Stimulated activated CD8-positive, alpha-beta memory T cell treated with anti-CD3 and anti-CD28 coated beads, Interleukin-12 subunit alpha, Interleukin-12 subunit beta, amount 100 ng/mL, for 4 hours (primary cell): ENCODE results near the gene ULBP2.
"Not testable (repeated sequence)": the region's sequence is repeated elsewhere in the genome, so short reads cannot be mapped to it uniquely, and the experiment has no call there.

Source experiments
- DNase-seq: peaks from one replicate; pipeline ENCODE4 v3.0.0-alpha.2; 2020; ENCODE audit warnings: low read depth

Gene ULBP2

GRCh38 chr6:149909701-149910470, 31.9 kb upstream of the ULBP2 start:
- DNase-seq = no peak

DNA sequence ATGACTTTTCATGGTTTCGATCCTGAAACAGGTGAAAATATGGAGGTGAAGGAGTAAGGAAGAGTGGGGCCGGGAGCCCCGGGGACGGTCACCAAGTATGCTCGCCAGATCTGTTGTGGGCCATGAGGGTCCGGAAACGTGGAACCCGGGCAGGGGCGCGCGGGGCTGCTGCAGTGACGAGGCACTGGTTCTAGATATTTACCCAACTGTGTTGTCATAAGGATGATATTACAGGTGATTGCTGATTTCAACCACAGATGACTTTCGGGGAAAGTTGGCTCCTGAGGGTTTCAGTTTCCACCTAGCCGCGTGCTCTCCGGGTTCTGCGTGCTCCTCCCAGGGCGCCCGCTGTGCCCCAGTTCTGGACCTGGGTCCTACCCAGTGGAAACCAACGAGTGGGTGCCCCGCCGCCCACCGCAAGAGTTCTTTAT, 31.1 kb upstream of the ULBP2 start:
- no peak for DNase-seq

- not testable (repeated sequence) for DNase-seq
These were observed 29.1 kb upstream of the ULBP2 start for GRCh38 chr6:149912680-149913079.

DNA sequence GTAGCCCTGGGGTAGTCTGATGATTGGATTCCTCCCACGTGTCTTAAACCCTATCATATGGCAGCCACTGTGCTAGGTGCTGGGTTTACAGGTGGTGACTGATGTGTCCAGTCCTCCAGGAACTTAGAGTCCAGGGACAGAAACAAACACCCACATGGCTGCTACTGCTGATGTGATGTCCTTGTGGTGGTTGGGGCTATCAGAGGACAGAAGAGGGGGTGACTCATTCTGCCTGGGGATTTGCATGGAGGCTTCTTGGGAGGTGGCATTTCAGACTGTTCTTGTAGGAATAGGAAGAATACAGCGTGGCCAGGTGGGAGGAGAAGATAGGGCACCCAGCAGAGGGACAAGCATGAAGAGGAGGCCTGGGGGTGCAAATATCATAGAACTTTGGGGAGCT, 28.7 kb upstream of the ULBP2 start:
- DNase-seq = no peak

- DNase-seq = no peak
These were observed 28.1 kb upstream of the ULBP2 start for GRCh38 chr6:149913540-149914240.

- no peak for DNase-seq
These were observed 25.6 kb upstream of the ULBP2 start for GRCh38 chr6:149915970-149916865.

DNA sequence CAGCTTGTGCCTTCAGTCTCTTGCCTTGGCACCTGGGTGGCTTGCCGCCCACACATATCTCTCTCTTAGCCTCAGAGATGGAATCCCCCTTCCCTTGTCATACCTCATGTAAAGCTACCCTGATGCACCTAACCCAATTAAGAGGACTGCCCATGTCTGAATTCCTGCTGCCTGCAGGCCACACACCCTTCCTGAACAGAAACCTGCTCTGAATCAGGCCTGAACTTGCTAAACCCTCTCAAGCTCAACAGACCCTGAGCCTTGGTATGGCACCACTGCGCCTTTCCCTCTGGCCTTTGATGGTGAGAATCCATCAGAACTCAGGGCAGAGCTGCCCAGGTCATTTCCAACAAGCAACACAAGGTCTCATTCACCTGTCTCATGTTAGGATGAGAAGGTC, 24.1 kb upstream of the ULBP2 start:
- DNase-seq = no peak

DNA sequence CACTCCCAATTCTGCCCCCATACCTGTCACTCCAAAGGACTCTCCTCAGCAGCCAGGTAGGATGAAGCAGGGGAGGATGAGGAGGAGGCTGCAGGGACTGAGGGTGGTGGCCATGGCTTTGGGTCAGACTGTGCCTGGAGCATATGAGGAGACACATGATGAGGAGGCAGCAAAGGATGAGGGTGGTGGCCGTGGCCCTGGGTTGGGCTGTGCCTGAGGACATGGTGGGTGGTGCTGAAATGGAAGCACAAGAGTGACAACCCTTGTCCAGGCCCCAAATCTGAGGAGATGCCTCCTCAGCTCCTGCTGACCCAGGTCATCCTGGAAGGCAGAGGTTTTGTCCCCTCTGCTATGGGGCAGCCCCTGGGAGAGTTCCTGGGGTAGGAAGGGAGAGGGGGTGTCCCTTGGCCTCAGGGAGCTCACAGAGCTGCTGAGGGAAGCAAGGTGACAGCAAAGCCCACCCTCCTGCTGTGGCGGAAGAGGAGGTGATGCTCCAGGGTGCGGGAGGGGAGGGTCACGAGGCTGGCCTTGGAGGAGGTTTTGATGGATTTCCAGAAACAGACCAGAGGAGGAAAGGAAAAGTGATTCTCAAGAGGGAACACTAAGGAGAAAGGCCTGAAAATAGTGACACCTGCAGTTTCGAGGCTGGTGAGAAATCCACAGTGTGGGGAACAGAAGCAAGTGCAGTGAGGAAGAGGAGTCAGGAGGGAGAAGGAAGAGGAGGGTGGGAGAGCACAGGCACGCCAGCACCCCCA, 23.5 kb upstream of the ULBP2 start:
- DNase-seq = no peak

DNA sequence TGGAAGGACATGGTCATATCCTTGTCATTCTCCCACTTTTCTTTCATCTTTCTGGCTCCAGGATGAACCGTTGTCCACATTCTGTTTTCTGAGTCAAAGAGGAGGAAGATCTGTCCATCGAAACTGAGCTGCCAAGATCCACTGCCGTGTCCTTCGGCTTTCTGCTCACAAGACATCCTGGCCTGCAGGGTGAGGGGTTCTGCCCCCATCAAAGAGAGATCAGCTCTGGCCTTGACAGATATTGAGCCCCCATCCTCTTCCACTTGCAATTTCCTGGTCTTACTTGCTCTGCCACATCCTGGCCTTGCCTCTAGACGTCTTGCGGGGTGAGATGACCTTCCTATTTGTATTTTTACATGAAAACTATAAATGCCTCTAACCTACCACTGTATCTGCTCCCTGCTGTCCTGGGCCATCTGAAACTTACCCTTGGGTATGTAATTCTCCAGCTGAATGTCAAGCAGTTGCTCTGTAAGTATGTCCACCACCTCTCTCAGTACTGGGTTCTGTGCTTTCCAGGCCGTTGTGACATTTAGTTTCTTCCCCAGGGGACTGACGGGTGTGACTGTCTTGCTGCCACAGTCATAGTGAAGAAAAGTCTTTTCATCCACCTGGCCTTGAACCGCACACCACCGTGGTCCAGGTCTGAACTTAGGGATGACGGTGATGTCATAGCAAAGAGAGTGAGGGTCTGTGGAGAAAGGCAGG, 22.5 kb upstream of the ULBP2 start:
- not testable (repeated sequence) for DNase-seq

DNA sequence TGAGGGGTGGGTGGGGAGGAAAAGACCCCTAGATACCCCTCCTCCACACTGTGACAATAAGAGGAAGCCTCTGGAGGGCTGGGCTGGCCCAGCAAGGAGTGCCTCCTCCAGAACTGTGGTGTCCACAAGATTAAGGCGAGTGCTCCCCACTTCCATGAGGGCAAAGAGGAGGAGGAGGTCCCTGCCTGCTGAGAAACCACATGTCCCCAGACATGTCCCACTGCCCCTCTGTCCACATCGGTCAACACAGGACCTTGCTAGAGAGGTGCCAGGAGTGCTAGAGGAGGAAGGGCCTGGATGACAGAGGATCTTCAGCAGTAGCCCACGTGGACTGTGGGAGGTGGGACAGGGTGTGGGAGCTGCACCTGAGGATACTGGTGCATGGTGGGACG, 22.0 kb upstream of the ULBP2 start:
- DNase-seq = no peak

DNA sequence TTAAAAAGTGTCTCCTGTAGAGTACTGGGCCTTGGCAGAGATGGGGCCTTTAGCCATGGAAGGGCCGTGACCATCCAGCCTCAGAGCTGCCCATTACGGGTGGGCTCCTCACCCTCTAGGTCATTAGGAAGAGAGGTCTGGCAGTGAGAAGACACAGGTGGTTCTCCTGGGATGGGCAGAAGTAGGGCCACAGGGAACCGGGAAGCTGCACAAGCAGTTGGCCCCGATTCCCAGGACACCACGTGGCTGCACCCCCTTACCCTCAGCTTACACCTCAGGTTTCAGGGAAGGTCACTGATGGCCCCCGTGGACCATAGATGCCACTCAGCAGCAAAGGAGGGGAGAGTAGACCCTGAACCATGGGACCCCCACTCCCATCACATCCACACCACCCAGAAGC, 20.5 kb upstream of the ULBP2 start:
- DNase-seq = no peak

DNA sequence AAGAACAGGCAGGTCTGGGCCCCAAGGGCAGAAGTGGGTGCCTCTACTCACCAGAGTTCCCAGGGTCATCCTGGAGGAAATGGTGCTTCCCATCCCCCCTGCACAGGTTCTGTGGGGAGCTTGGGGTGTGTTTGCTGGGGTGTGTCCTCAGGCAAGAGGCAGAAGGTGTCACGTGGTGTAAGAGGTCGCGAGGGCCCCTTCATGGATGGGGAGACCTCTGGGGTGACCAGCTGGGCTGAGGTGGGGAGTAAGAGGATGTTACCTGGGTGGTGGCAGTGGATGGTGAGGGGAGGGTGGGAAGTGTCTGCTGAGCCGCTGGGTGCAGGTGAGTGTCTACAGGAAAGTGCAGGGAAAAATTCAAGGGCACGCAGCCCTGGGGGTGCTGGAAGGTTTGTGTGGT, 19.7 kb upstream of the ULBP2 start:
- DNase-seq = not testable (repeated sequence)

DNA sequence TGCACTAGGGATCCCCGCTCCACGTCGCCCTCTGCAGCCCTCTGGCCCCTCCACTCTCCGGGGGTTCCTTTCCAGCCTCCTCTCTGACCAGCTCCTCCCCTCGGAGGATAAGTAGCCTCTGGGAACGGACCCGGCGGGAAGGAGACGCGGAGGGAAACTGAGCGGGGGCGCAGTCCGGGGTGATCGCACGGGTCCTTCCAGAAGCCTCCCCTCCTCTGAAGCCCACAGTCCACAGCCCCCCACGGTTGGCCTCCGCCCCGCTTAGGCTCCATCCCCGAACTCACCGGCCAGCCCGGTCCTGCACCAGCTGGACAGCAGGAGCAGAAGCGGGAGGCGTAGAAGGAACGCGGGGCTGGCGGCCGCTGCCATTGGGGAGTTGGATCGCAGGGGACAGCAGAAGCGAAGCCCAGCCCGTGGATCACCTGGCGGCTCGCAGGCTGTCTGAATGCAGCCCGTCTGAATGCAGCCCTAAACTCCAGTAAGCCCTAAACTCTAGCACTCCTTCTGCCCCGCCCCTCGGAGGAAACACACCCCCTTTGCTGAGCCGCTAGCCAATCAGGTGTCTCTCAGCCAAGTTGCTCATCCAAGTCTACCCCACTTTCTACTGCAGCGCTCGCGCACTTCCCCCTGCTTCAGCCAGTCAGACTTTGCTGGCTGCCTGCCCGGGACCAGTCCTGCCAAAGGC, 19.0 kb upstream of the ULBP2 start, which contains the start of gene RAET1G:
RAET1G (minus strand) TSS at position 480 of the 685 bp plus-strand sequence; CDS start at position 369, 111 bp downstream.
- DNase-seq = peak; percentile 69

DNA sequence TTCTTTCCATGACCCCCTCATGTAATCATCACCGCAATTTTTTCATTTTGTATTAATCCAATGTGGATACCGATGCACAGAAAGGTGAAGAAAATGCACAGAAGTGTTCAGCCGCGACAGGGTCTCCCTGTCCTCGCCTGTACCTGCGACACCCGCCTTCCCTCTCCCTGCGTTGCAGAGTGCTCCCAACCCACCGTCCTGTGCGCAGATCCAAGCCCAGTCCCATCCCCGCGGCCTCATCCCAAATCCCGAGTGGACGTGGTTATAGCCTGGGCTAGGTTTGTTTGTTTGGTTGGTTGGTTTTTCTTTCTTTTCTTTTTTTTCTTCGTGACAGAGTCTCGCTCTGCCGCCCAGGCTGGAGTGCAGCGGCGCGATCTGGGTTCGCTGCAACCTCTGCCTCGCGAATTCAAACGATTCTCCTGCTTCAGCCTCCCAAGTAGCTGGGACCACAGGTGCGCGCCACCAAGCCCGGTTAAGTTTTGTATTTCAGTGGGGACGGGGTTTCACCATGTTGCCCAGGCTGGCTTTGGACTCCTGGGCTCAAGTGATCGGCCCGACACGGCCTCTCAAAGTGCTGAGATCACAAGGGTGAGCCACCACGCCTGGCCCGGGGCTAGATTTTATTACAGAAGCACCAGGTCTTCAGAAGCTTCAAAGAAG, 18.4 kb upstream of the ULBP2 start:
- DNase-seq = no peak

DNA sequence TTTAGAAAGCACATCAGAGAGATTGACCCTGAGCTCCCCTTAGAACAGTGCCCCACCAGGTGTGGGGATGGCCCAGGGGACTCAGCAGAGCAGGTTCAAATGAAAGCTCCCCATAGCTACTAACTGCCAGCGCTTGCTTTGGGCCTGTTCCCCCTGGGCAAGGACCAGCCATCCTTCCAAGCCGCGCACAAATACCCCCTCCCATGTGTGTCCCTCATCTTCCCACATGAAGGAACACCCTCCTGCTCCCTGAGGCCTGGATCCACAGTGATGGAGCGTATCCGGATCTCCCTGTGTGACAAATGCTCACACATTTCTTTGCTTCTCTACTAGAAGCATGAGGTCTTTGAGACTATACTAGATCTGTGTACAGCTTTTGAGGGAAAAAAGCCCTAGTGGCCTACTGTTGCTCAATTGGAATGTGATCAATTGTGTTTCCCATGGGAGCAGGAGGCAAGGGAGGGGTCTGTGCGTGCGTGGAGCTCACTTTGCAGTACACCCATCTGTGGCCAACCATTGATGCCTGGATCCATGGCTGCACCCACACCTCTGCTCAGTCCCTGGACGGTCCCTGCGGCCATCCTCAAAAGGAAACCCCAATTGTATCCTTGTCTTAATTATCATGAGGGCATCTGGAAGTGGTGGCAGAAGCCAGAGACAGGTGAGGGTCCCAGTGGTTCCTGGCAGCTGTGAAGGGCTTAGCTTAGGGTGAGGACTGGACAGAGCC, 17.4 kb upstream of the ULBP2 start:
- DNase-seq = no peak

- no peak for DNase-seq
These were observed 16.9 kb upstream of the ULBP2 start for GRCh38 chr6:149924933-149925252.

DNA sequence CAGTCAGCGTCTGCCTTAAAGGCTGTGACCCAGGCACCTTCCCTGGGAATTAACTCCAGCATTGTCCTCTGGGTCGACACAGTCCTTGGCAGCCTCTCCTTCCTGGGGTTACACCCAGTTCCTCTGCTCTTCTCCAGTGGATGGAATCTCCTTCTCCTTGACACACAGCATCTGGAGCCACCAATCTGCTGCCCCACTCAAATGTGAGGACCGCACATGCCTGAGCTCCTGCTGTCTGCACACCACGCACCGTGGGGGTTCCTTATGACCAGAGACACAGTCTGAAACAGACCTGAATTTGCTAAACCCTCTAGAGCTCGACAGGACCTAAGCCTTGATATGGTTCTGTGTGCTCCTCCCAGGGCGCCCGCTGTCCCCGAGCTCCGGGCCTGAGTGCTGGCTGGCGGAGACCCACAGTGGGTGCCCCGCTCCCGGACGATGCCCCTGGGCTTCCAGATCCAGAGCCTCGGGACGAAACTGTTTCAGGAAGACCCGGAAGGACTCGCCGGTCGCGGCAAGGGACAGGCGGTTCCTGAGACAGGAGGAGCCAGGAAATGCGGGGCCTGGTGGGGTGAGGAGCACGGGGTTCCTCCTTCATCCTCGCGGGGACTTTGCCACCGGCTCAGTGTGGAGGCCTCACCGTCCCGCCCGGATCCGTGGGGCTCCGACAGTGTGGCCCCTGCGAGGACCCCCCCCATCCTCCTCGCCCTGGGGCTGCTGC, 16.4 kb upstream of the ULBP2 start:
- DNase-seq = no peak

GRCh38 chr6:149925974-149926777, 15.6 kb upstream of the ULBP2 start:
- DNase-seq = peak; percentile 37
